HG03280 (cell line): Measurements from ENCODE around the gene ANKRD17.
A peak's percentile ranks its signal among the peaks of the same experiment; 100 is the strongest.
"Not testable (repeated sequence)": the region's sequence is repeated elsewhere in the genome, so short reads cannot be mapped to it uniquely, and the experiment has no call there.

ENCODE experiments used
- ATAC-seq: cut with Tn5 transposase; IDR thresholded peaks from one replicate; pipeline ENCODE4 v1.9.1; 2021; ENCODE audit warnings: mild to moderate bottlenecking, moderate library complexity; ENCODE audit not compliant: unreplicated experiment

ANKRD17 gene

GRCh38 chr4:73208376-73208775, 50.2 kb downstream of the ANKRD17 start:
- no peak for ATAC-seq

- no peak for ATAC-seq
Measured at GRCh38 chr4:73206236-73206635, 52.4 kb downstream of the ANKRD17 start.

- ATAC-seq, result no peak
Measured at GRCh38 chr4:73205482-73205881, 53.1 kb downstream of the ANKRD17 start.

GRCh38 chr4:73203976-73204375, 54.6 kb downstream of the ANKRD17 start:
- ATAC-seq, result not testable (repeated sequence)

- no peak for ATAC-seq
Measured at GRCh38 chr4:73197220-73197619, 61.4 kb downstream of the ANKRD17 start.

- no peak for ATAC-seq
Measured at GRCh38 chr4:73194064-73194463, 64.5 kb downstream of the ANKRD17 start.

- ATAC-seq, result no peak
Measured at GRCh38 chr4:73193659-73194058, 64.9 kb downstream of the ANKRD17 start.

- peak; percentile 63 for ATAC-seq
Measured at GRCh38 chr4:73193155-73193554, 65.4 kb downstream of the ANKRD17 start.

- ATAC-seq, result no peak
Measured at GRCh38 chr4:73189274-73189810, 69.3 kb downstream of the ANKRD17 start.

- ATAC-seq, result no peak
Measured at GRCh38 chr4:73187325-73187724, 71.3 kb downstream of the ANKRD17 start.

GRCh38 chr4:73185903-73186302, 72.7 kb downstream of the ANKRD17 start:
- ATAC-seq, result no peak

GRCh38 chr4:73181231-73181630, 77.4 kb downstream of the ANKRD17 start:
- no peak for ATAC-seq

GRCh38 chr4:73178389-73178788, 80.2 kb downstream of the ANKRD17 start:
- no peak for ATAC-seq

- ATAC-seq, result no peak
Measured at GRCh38 chr4:73172161-73172560, 86.4 kb downstream of the ANKRD17 start.

GRCh38 chr4:73170518-73171198, 87.9 kb downstream of the ANKRD17 start:
- ATAC-seq, result no peak

- no peak for ATAC-seq
Measured at GRCh38 chr4:73166212-73166611, 92.4 kb downstream of the ANKRD17 start.

- no peak for ATAC-seq
Measured at GRCh38 chr4:73161527-73162185, 96.9 kb downstream of the ANKRD17 start.

- ATAC-seq, result no peak
Measured at GRCh38 chr4:73156394-73156793, 102.2 kb downstream of the ANKRD17 start.

- ATAC-seq, result no peak
Measured at GRCh38 chr4:73152893-73153292, 105.7 kb downstream of the ANKRD17 start.

- no peak for ATAC-seq
Measured at GRCh38 chr4:73142995-73143547, 115.5 kb downstream of the ANKRD17 start.

GRCh38 chr4:73139991-73140390, 118.6 kb downstream of the ANKRD17 start:
- no peak for ATAC-seq

GRCh38 chr4:73139245-73139644, 119.4 kb downstream of the ANKRD17 start:
- ATAC-seq, result no peak
